Medulla oblongata (tissue), 1 donor: ENCODE results near the gene KCNC2.
"Not testable (repeated sequence)": the region's sequence is repeated elsewhere in the genome, so short reads cannot be mapped to it uniquely, and the experiment has no call there.

Experiments
- DNase-seq: peaks from one replicate; pipeline ENCODE4 v3.0.0-alpha.2; 2015; ENCODE audit errors: extremely low spot score

Gene KCNC2

GRCh38 chr12:75209812-75210138, at the start of gene KCNC2:
Gene KCNC2 (minus strand): TSS chr12:75209839.
- no peak for DNase-seq

GRCh38 chr12:75259143-75259542, 49.5 kb upstream of the KCNC2 start:
- no peak for DNase-seq

GRCh38 chr12:75257510-75257909, 47.9 kb upstream of the KCNC2 start:
- no peak for DNase-seq

GRCh38 chr12:75245108-75245507, 35.5 kb upstream of the KCNC2 start:
- no peak for DNase-seq

GRCh38 chr12:75239987-75240386, 30.3 kb upstream of the KCNC2 start:
- DNase-seq, result no peak

- no peak for DNase-seq
These were observed 26.6 kb upstream of the KCNC2 start for GRCh38 chr12:75236206-75236605.

GRCh38 chr12:75227132-75227531, 17.5 kb upstream of the KCNC2 start:
- DNase-seq, result no peak

- DNase-seq, result no peak
These were observed 2.4 kb upstream of the KCNC2 start for GRCh38 chr12:75212072-75212471.

GRCh38 chr12:75208856-75209811, 505 bp downstream of the KCNC2 start:
- no peak for DNase-seq

- no peak for DNase-seq
These were observed 2.1 kb downstream of the KCNC2 start for GRCh38 chr12:75207338-75208083.

GRCh38 chr12:75205558-75205957, 4.1 kb downstream of the KCNC2 start:
- DNase-seq, result no peak

- no peak for DNase-seq
These were observed 12.8 kb downstream of the KCNC2 start for GRCh38 chr12:75196865-75197264.

- DNase-seq, result no peak
These were observed 13.2 kb downstream of the KCNC2 start for GRCh38 chr12:75196408-75196807.

GRCh38 chr12:75194250-75194649, 15.4 kb downstream of the KCNC2 start:
- DNase-seq, result no peak

GRCh38 chr12:75192196-75192595, 17.4 kb downstream of the KCNC2 start:
- DNase-seq, result no peak

GRCh38 chr12:75190846-75191245, 18.8 kb downstream of the KCNC2 start:
- DNase-seq, result no peak

GRCh38 chr12:75185881-75186280, 23.8 kb downstream of the KCNC2 start:
- not testable (repeated sequence) for DNase-seq

GRCh38 chr12:75184516-75184915, 25.1 kb downstream of the KCNC2 start:
- no peak for DNase-seq

- no peak for DNase-seq
These were observed 25.7 kb downstream of the KCNC2 start for GRCh38 chr12:75183967-75184366.

GRCh38 chr12:75177997-75178396, 31.6 kb downstream of the KCNC2 start:
- no peak for DNase-seq

- DNase-seq, result no peak
These were observed 37.0 kb downstream of the KCNC2 start for GRCh38 chr12:75172611-75173010.

GRCh38 chr12:75170640-75171185, 38.9 kb downstream of the KCNC2 start:
- DNase-seq, result no peak

- no peak for DNase-seq
These were observed 46.8 kb downstream of the KCNC2 start for GRCh38 chr12:75162845-75163244.
